ENCODE results near the gene NUP188.

- no peak for TF ChIP-seq EZH2 (IDR thresholded peaks at IDR 0.05; ENCODE audit: low read length, missing control alignments)
- TF ChIP-seq CTCF (conservative IDR thresholded peaks at IDR 0.05 in 1 of 2, IDR thresholded peaks at IDR 0.05 in 1 of 2; ENCODE audit: low read depth in 1 of 2, low read length in 2 of 2), result no peak
These were observed 82.7 kb downstream of the NUP188 start for GRCh38 chr9:129030191-129030590.
